Retinal pigment epithelial cell (primary cell): ENCODE data around the gene HTR3C.

ENCODE experiments used
- DNase-seq: peaks from one replicate; pipeline ENCODE4 v3.0.0-alpha.2; 2010; ENCODE audit warnings: low read depth
- H3K4me3 ChIP-seq: 2 replicates; pipeline ENCODE4 v1.5.1; 2011; ENCODE audit warnings: mild to moderate bottlenecking, low read length, control low read depth, moderate library complexity
- TF ChIP-seq, protein P1 (sequence below): conservative IDR thresholded peaks from 2 replicates; pipeline ENCODE4 v1.5.1; 2011; ENCODE audit warnings: low read depth, low read length, control low read depth, inconsistent platforms

The HTR3C gene

DNA sequence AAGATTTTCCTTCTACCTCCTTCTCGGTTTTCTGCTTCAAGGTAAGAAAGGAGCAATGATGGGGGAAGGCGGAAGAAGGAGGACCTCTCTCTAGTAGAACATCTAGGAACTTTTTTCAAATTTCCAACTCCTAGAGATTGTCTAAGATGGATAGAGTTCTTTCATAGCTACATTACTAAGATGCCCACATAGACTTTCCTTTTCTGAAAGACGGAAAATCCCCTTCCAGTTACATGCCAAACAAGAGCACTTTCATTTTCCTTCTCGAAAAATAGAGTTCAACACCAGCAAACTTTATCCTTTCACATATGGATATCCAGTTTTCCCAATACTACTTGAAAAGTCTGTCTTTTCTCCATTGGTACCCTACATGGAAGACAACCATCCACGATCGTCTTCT lies 44.7 kb downstream of the HTR3C start:
- DNase-seq = no peak
- no peak overlapping the region for H3K4me3 ChIP-seq
- TF ChIP-seq, protein P1, sequence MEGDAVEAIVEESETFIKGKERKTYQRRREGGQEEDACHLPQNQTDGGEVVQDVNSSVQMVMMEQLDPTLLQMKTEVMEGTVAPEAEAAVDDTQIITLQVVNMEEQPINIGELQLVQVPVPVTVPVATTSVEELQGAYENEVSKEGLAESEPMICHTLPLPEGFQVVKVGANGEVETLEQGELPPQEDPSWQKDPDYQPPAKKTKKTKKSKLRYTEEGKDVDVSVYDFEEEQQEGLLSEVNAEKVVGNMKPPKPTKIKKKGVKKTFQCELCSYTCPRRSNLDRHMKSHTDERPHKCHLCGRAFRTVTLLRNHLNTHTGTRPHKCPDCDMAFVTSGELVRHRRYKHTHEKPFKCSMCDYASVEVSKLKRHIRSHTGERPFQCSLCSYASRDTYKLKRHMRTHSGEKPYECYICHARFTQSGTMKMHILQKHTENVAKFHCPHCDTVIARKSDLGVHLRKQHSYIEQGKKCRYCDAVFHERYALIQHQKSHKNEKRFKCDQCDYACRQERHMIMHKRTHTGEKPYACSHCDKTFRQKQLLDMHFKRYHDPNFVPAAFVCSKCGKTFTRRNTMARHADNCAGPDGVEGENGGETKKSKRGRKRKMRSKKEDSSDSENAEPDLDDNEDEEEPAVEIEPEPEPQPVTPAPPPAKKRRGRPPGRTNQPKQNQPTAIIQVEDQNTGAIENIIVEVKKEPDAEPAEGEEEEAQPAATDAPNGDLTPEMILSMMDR = no peak

DNA sequence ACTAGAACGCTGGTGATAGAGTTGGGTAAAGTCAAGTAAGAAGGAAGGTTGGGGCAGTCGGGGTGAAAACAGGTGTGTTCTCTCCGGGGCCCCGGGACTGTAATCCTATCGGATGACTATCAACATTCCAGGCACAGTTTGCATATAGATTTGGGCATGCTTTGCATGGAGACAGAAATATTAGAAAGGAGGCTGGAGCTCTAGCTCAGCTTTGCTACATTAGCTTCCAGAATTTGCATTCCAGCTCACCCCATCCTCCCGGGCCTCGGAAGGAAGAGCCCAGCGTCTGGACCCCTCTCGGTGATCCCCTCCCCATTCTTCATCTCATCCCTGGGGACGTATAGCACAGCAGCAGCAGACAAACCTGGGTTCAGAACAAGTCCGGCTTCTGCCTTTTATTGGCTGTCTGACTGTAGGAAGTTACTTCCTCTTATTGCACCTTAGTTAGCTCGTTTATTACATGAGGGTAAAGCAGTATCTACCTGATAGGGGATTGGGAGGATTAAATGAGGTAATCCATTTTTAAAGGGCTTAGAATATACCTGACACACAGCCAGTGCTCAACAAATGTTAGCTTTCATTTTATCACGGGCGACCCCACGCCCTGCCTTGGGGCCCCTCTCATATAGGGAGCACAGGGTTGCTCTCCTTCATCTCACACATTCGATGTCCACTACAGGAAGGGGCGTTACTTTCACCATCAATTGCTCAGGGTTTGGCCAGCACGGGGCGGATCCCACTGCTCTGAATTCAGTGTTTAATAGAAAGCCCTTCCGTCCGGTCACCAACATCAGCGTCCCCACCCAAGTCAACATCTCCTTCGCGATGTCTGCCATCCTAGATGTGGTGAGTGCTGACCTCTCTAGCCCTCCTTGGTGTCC lies 47.2 kb downstream of the HTR3C start:
- TF ChIP-seq, protein P1 = no peak
- DNase-seq = no peak
- no peak overlapping the region for H3K4me3 ChIP-seq
